ENCODE measurements around the gene HYCC2.
"Not testable (repeated sequence)": the region's sequence is repeated elsewhere in the genome, so short reads cannot be mapped to it uniquely, and the experiment has no call there.

HYCC2 gene

GRCh38 chr2:201059961-201060755 is 11.3 kb downstream of the HYCC2 start:
- TF ChIP-seq CTCF (IDR thresholded peaks at IDR 0.05; ENCODE audit: low read depth, low read length), result no peak
- no peak overlapping the region for H3K4me3 ChIP-seq (ENCODE audit: low read depth, low read length)
- no peak for DNase-seq
- no peaks in the 10 kb centered on the region for H3K9me3 ChIP-seq
- H3K4me1 ChIP-seq, result no peaks in the 10 kb centered on the region; the same call in 1 of the 2 replicates
- no peaks in the 10 kb centered on the region; the same call in 1 of the 2 replicates for H3K36me3 ChIP-seq
- no peaks in the 10 kb centered on the region for H3K27me3 ChIP-seq

- Histone ChIP-seq H3K27me3 (no peaks in the 10 kb centered on the region), H3K4me1 (no peaks in the 10 kb centered on the region; the same call in 1 of the 2 replicates), H3K9me3 (no peaks in the 10 kb centered on the region), H3K36me3 (no peaks in the 10 kb centered on the region; the same call in 1 of the 2 replicates), H3K4me3 (ENCODE audit: low read depth, low read length) (no peak overlapping the region)
- DNase-seq, result no peak
- TF ChIP-seq CTCF (IDR thresholded peaks at IDR 0.05; ENCODE audit: low read depth, low read length), result no peak
These were observed 12.6 kb downstream of the HYCC2 start for GRCh38 chr2:201058914-201059313.

GRCh38 chr2:201057715-201058248 is 13.7 kb downstream of the HYCC2 start:
- no peaks in the 10 kb centered on the region; the same call in 1 of the 2 replicates for H3K36me3 ChIP-seq
- no peak for TF ChIP-seq CTCF (IDR thresholded peaks at IDR 0.05; ENCODE audit: low read depth, low read length)
- H3K9me3 ChIP-seq, result no peaks in the 10 kb centered on the region
- no peak for DNase-seq
- H3K4me3 ChIP-seq (ENCODE audit: low read depth, low read length), result no peak overlapping the region
- no peaks in the 10 kb centered on the region for H3K27me3 ChIP-seq
- no peaks in the 10 kb centered on the region; the same call in 1 of the 2 replicates for H3K4me1 ChIP-seq

- Histone ChIP-seq H3K27me3 (no peaks in the 10 kb centered on the region), H3K4me3 (ENCODE audit: low read depth, low read length) (no peak overlapping the region), H3K4me1 (no peaks in the 10 kb centered on the region; the same call in 1 of the 2 replicates), H3K36me3 (no peaks in the 10 kb centered on the region; the same call in 1 of the 2 replicates), H3K9me3 (no peaks in the 10 kb centered on the region)
- TF ChIP-seq CTCF (IDR thresholded peaks at IDR 0.05; ENCODE audit: low read depth, low read length), result no peak
- DNase-seq, result no peak
These were observed 14.4 kb downstream of the HYCC2 start for GRCh38 chr2:201057087-201057521.

- H3K36me3 ChIP-seq, result peaks cover under 1% of the 10 kb centered on the region
- no peak for DNase-seq
- no peaks in the 10 kb centered on the region for H3K27me3 ChIP-seq
- H3K9me3 ChIP-seq, result no peaks in the 10 kb centered on the region
- no peak overlapping the region for H3K4me3 ChIP-seq (ENCODE audit: low read depth, low read length)
- no peaks in the 10 kb centered on the region for H3K4me1 ChIP-seq
- TF ChIP-seq CTCF (IDR thresholded peaks at IDR 0.05; ENCODE audit: low read depth, low read length), result no peak
These were observed 22.0 kb downstream of the HYCC2 start for GRCh38 chr2:201049455-201049854.

GRCh38 chr2:201046881-201047280 is 24.6 kb downstream of the HYCC2 start:
- no peak for DNase-seq
- no peaks in the 10 kb centered on the region for H3K9me3 ChIP-seq
- no peak overlapping the region for H3K4me3 ChIP-seq (ENCODE audit: low read depth, low read length)
- peaks cover 7% of the 10 kb centered on the region for H3K36me3 ChIP-seq
- H3K27me3 ChIP-seq, result no peaks in the 10 kb centered on the region
- TF ChIP-seq CTCF (IDR thresholded peaks at IDR 0.05; ENCODE audit: low read depth, low read length), result no peak
- H3K4me1 ChIP-seq, result no peaks in the 10 kb centered on the region

GRCh38 chr2:201043050-201043449 is 28.4 kb downstream of the HYCC2 start:
- not testable (repeated sequence) for H3K36me3 ChIP-seq; DNase-seq; H3K27me3 ChIP-seq; H3K4me1 ChIP-seq; H3K4me3 ChIP-seq (ENCODE audit: low read depth, low read length); H3K9me3 ChIP-seq

- DNase-seq; H3K4me1 ChIP-seq; H3K36me3 ChIP-seq; H3K4me3 ChIP-seq (ENCODE audit: low read depth, low read length); H3K27me3 ChIP-seq; H3K9me3 ChIP-seq: not testable (repeated sequence)
These were observed 29.0 kb downstream of the HYCC2 start for GRCh38 chr2:201042451-201042850.

Data from BE2C (cell line).